GM23338 (cell line): Measurements from ENCODE around the gene CNTNAP2. TPM values are rescaled to one million over a fixed set of nuclear protein-coding genes. Genes with fewer than 3 reads are reported as not detected.

Experiments used
- ATAC-seq: fragments of 200-7000 bp; cut with Tn5 transposase; 3 replicates; pipeline ENCODE4 v1.9.1; 2020
- DNase-seq: peaks from one replicate; pipeline ENCODE4 v3.0.0-alpha.2; 2015; ENCODE audit warnings: low spot score
- H2AFZ ChIP-seq: fragments of 200-600 bp; sonication (generic); 2 replicates; pipeline ENCODE4 v1.8.0; 2016; ENCODE audit warnings: antibody characterized with exemption, mild to moderate bottlenecking, moderate library complexity
- H3F3A ChIP-seq: fragments of 200-600 bp; sonication (generic); replicated peaks from 2 replicates; pipeline ENCODE4 v1.8.0; 2017; ENCODE audit warnings: antibody characterized with exemption, mixed run types, low read depth
- H3K27ac ChIP-seq: fragments of 200-600 bp; sonication (generic); 2 replicates; pipeline ENCODE4 v1.6.1; 2016; ENCODE audit warnings: low read depth
- H3K27me3 ChIP-seq: fragments of 200-600 bp; sonication (generic); 2 replicates; pipeline ENCODE4 v1.8.0; 2016; ENCODE audit warnings: mild to moderate bottlenecking, mixed run types, moderate library complexity; ENCODE audit not compliant: insufficient read depth
- H3K36me3 ChIP-seq: fragments of 200-600 bp; sonication (generic); 2 replicates; pipeline ENCODE4 v1.8.0; 2016; ENCODE audit warnings: mild to moderate bottlenecking; ENCODE audit not compliant: insufficient read depth
- H3K4me1 ChIP-seq: fragments of 200-600 bp; sonication (generic); 2 replicates; pipeline ENCODE4 v1.8.0; 2016; ENCODE audit warnings: mild to moderate bottlenecking, moderate library complexity; ENCODE audit not compliant: insufficient read depth
- H3K4me2 ChIP-seq: fragments of 200-600 bp; sonication (generic); 2 replicates; pipeline ENCODE4 v1.7.1; 2017; ENCODE audit warnings: mixed run types
- H3K4me3 ChIP-seq: fragments of 200-600 bp; sonication (generic); 2 replicates; pipeline ENCODE4 v1.6.1; 2016; ENCODE audit warnings: mixed run types
- H3K79me2 ChIP-seq: fragments of 200-600 bp; sonication (generic); replicated peaks from 2 replicates; pipeline ENCODE4 v1.8.0; 2017; ENCODE audit warnings: mild to moderate bottlenecking; ENCODE audit not compliant: insufficient read depth
- H3K9me2 ChIP-seq: fragments of 200-600 bp; sonication (generic); 2 replicates; pipeline ENCODE4 v1.8.0; 2017; ENCODE audit not compliant: insufficient read depth
- H4K20me1 ChIP-seq: fragments of 200-600 bp; sonication (generic); replicated peaks from 2 replicates; pipeline ENCODE4 v1.8.0; 2017; ENCODE audit warnings: mild to moderate bottlenecking; ENCODE audit not compliant: insufficient read depth
- H3K27ac Mint-ChIP-seq: 2 replicates; pipeline ENCODE4 v1.8.0; 2020; ENCODE audit warnings: inconsistent platforms, mild to moderate bottlenecking, moderate library complexity, mixed read lengths
- H3K27me3 Mint-ChIP-seq: 3 replicates; pipeline ENCODE4 v1.8.0; 2022; ENCODE audit warnings: low read depth, mild to moderate bottlenecking, moderate library complexity, mixed read lengths, inconsistent platforms; ENCODE audit not compliant: insufficient read depth, poor library complexity
- H3K36me3 Mint-ChIP-seq: 3 replicates; pipeline ENCODE4 v1.8.0; 2021; ENCODE audit warnings: low read depth, mild to moderate bottlenecking, inconsistent platforms, moderate library complexity, mixed read lengths
- H3K4me1 Mint-ChIP-seq: 3 replicates; pipeline ENCODE4 v1.8.0; 2020; ENCODE audit warnings: mild to moderate bottlenecking, inconsistent platforms, mixed read lengths
- H3K4me3 Mint-ChIP-seq: 3 replicates; pipeline ENCODE4 v1.8.0; 2021; ENCODE audit warnings: moderate library complexity, mild to moderate bottlenecking, inconsistent platforms, mixed read lengths
- H3K9me3 Mint-ChIP-seq: 3 replicates; pipeline ENCODE4 v1.8.0; 2020; ENCODE audit warnings: moderate library complexity, mild to moderate bottlenecking, inconsistent platforms, mixed read lengths
- CREB1 ChIP-seq: fragments of 250-450 bp; sonication (Bioruptor Pico); IDR thresholded peaks from 2 replicates; pipeline ENCODE4 v1.5.0; 2020; ENCODE audit warnings: low read depth, mild to moderate bottlenecking, moderate library complexity
- EZH2 ChIP-seq: fragments of 200-600 bp; sonication (generic); IDR thresholded peaks from one replicate; pipeline ENCODE4 v1.8.0; 2017; ENCODE audit warnings: antibody characterized with exemption, mild to moderate bottlenecking, low read depth; ENCODE audit not compliant: unreplicated experiment
- EZH2phosphoT487 ChIP-seq: fragments of 200-600 bp; sonication (generic); IDR thresholded peaks from one replicate; pipeline ENCODE4 v1.8.1; 2018; ENCODE audit warnings: antibody characterized with exemption; ENCODE audit not compliant: unreplicated experiment
- JUNB ChIP-seq: IDR thresholded peaks from one replicate; pipeline ENCODE4 v1.6.1; 2016; ENCODE audit warnings: antibody characterized with exemption; ENCODE audit not compliant: unreplicated experiment
- NANOG ChIP-seq: IDR thresholded peaks from 2 replicates; pipeline ENCODE4 v1.6.1; 2016; ENCODE audit warnings: antibody characterized with exemption, borderline replicate concordance
- POLR2AphosphoS5 ChIP-seq: IDR thresholded peaks from 2 replicates; pipeline ENCODE4 v1.6.1; 2016; ENCODE audit warnings: antibody characterized with exemption, low read depth
- STAT1 ChIP-seq: IDR thresholded peaks from one replicate; pipeline ENCODE4 v1.6.1; 2016; ENCODE audit warnings: antibody characterized with exemption; ENCODE audit not compliant: unreplicated experiment
- ZNF114 ChIP-seq: fragments of 250-450 bp; sonication (Bioruptor Pico); IDR thresholded peaks from 2 replicates; pipeline ENCODE4 v1.5.0; 2020; ENCODE audit warnings: mild to moderate bottlenecking, moderate library complexity
- ZNF331 ChIP-seq: fragments of 250-450 bp; sonication (Bioruptor Pico); IDR thresholded peaks from 2 replicates; pipeline ENCODE4 v1.5.0; 2020; ENCODE audit warnings: low read depth, mild to moderate bottlenecking, moderate library complexity
- polyA plus RNA-seq: library from polyadenylated mRNA; unstranded; fragments of >200 nt; fragmentation: Nextera tagmentation; extraction: Ambion mirVana; gene quantifications from 2 replicates; pipeline ENCODE4 v1.2.1, GENCODE V29; 2016
- total RNA-seq: library from RNA; depleted of rRNA; stranded (reverse); fragments of >200 nt; shearing (Covaris generic); gene quantifications from 2 replicates; pipeline ENCODE4 v1.2.3, GENCODE V29; 2014
- TF ChIP-seq, protein P1 (sequence below): IDR thresholded peaks from 2 replicates; pipeline ENCODE4 v1.6.1; 2016; ENCODE audit warnings: antibody characterized with exemption
- TF ChIP-seq, protein P2 (sequence below): fragments of 250-450 bp; sonication (Bioruptor Pico); IDR thresholded peaks from 2 replicates; pipeline ENCODE4 v1.5.0; 2020; ENCODE audit warnings: mild to moderate bottlenecking, moderate library complexity
- TF ChIP-seq, protein P3 (sequence below): IDR thresholded peaks from one replicate; pipeline ENCODE4 v1.6.1; 2018; ENCODE audit warnings: antibody characterized with exemption; ENCODE audit not compliant: unreplicated experiment
- TF ChIP-seq, protein P4 (sequence below), 2 experiments: fragments of 200-600 bp in 1 of 2; sonication (generic) in 1 of 2; conservative IDR thresholded peaks; 2 replicates each; pipeline versions ENCODE4 v1.5.1 to v1.6.1; 2016 to 2017; ENCODE audit warnings: antibody characterized with exemption in 2 of 2, low read depth in 2 of 2, mild to moderate bottlenecking in 2 of 2, moderate library complexity in 1 of 2

CNTNAP2 gene
- total and polyA plus RNA-seq, 2 experiments from 2014 or later, result 38.2 to 61.3 TPM

DNA sequence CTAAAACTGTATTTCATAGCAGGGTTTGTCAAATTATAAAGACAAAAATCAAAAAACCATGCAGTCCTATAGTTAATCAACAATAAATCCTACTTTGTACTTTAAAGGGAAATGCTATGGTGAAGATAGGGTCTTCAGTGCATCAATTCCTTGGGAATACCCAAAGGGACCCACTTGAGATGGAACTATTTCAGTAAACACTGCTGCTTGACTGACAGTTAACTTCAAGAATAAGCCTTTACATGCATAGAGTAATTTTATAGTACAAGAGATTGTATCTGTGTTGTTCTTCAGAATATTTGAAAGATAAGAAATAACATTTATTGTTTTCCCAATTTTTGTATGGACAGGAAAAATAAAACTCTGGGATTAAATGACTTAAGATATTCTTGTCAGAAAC is 1179.6 kb downstream of the CNTNAP2 start:
- no peaks in the 10 kb centered on the region for H3K27me3 ChIP-seq
- Mint-ChIP-seq H3K4me3 (no peak overlapping the region), H3K9me3 (peaks cover 10% of the 10 kb centered on the region; the same call in 1 of the 3 replicates), H3K4me1 (no peaks in the 10 kb centered on the region), H3K36me3 (no peaks in the 10 kb centered on the region), H3K27me3 (peaks cover 3% of the 10 kb centered on the region), H3K27ac (no peak overlapping the region)
- no peaks in the 10 kb centered on the region for H3K4me1 ChIP-seq
- TF ChIP-seq, protein P1, sequence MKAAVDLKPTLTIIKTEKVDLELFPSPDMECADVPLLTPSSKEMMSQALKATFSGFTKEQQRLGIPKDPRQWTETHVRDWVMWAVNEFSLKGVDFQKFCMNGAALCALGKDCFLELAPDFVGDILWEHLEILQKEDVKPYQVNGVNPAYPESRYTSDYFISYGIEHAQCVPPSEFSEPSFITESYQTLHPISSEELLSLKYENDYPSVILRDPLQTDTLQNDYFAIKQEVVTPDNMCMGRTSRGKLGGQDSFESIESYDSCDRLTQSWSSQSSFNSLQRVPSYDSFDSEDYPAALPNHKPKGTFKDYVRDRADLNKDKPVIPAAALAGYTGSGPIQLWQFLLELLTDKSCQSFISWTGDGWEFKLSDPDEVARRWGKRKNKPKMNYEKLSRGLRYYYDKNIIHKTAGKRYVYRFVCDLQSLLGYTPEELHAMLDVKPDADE, result no peak
- TF ChIP-seq EZH2 (no peak), ZNF331 (CRISPR knock-in tag) (no peak), STAT1 (no peak), NANOG (no peak), CREB1 (CRISPR knock-in tag) (no peak), POLR2AphosphoS5 (no peak), ZNF114 (CRISPR knock-in tag) (no peak), EZH2phosphoT487 (no peak), JUNB (no peak)
- TF ChIP-seq, protein P2, sequence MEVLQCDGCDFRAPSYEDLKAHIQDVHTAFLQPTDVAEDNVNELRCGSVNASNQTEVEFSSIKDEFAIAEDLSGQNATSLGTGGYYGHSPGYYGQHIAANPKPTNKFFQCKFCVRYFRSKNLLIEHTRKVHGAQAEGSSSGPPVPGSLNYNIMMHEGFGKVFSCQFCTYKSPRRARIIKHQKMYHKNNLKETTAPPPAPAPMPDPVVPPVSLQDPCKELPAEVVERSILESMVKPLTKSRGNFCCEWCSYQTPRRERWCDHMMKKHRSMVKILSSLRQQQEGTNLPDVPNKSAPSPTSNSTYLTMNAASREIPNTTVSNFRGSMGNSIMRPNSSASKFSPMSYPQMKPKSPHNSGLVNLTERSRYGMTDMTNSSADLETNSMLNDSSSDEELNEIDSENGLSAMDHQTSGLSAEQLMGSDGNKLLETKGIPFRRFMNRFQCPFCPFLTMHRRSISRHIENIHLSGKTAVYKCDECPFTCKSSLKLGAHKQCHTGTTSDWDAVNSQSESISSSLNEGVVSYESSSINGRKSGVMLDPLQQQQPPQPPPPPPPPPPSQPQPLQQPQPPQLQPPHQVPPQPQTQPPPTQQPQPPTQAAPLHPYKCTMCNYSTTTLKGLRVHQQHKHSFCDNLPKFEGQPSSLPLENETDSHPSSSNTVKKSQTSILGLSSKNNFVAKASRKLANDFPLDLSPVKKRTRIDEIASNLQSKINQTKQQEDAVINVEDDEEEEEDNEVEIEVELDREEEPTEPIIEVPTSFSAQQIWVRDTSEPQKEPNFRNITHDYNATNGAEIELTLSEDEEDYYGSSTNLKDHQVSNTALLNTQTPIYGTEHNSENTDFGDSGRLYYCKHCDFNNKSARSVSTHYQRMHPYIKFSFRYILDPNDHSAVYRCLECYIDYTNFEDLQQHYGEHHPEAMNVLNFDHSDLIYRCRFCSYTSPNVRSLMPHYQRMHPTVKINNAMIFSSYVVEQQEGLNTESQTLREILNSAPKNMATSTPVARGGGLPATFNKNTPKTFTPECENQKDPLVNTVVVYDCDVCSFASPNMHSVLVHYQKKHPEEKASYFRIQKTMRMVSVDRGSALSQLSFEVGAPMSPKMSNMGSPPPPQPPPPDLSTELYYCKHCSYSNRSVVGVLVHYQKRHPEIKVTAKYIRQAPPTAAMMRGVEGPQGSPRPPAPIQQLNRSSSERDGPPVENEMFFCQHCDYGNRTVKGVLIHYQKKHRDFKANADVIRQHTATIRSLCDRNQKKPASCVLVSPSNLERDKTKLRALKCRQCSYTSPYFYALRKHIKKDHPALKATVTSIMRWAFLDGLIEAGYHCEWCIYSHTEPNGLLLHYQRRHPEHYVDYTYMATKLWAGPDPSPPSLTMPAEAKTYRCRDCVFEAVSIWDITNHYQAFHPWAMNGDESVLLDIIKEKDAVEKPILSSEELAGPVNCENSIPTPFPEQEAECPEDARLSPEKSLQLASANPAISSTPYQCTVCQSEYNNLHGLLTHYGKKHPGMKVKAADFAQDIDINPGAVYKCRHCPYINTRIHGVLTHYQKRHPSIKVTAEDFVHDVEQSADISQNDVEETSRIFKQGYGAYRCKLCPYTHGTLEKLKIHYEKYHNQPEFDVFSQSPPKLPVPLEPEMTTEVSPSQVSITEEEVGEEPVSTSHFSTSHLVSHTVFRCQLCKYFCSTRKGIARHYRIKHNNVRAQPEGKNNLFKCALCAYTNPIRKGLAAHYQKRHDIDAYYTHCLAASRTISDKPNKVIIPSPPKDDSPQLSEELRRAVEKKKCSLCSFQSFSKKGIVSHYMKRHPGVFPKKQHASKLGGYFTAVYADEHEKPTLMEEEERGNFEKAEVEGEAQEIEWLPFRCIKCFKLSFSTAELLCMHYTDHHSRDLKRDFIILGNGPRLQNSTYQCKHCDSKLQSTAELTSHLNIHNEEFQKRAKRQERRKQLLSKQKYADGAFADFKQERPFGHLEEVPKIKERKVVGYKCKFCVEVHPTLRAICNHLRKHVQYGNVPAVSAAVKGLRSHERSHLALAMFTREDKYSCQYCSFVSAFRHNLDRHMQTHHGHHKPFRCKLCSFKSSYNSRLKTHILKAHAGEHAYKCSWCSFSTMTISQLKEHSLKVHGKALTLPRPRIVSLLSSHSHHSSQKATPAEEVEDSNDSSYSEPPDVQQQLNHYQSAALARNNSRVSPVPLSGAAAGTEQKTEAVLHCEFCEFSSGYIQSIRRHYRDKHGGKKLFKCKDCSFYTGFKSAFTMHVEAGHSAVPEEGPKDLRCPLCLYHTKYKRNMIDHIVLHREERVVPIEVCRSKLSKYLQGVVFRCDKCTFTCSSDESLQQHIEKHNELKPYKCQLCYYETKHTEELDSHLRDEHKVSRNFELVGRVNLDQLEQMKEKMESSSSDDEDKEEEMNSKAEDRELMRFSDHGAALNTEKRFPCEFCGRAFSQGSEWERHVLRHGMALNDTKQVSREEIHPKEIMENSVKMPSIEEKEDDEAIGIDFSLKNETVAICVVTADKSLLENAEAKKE (CRISPR knock-in tag), result no peak
- TF ChIP-seq, protein P3, sequence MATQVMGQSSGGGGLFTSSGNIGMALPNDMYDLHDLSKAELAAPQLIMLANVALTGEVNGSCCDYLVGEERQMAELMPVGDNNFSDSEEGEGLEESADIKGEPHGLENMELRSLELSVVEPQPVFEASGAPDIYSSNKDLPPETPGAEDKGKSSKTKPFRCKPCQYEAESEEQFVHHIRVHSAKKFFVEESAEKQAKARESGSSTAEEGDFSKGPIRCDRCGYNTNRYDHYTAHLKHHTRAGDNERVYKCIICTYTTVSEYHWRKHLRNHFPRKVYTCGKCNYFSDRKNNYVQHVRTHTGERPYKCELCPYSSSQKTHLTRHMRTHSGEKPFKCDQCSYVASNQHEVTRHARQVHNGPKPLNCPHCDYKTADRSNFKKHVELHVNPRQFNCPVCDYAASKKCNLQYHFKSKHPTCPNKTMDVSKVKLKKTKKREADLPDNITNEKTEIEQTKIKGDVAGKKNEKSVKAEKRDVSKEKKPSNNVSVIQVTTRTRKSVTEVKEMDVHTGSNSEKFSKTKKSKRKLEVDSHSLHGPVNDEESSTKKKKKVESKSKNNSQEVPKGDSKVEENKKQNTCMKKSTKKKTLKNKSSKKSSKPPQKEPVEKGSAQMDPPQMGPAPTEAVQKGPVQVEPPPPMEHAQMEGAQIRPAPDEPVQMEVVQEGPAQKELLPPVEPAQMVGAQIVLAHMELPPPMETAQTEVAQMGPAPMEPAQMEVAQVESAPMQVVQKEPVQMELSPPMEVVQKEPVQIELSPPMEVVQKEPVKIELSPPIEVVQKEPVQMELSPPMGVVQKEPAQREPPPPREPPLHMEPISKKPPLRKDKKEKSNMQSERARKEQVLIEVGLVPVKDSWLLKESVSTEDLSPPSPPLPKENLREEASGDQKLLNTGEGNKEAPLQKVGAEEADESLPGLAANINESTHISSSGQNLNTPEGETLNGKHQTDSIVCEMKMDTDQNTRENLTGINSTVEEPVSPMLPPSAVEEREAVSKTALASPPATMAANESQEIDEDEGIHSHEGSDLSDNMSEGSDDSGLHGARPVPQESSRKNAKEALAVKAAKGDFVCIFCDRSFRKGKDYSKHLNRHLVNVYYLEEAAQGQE, result no peak
- TF ChIP-seq, protein P4, sequence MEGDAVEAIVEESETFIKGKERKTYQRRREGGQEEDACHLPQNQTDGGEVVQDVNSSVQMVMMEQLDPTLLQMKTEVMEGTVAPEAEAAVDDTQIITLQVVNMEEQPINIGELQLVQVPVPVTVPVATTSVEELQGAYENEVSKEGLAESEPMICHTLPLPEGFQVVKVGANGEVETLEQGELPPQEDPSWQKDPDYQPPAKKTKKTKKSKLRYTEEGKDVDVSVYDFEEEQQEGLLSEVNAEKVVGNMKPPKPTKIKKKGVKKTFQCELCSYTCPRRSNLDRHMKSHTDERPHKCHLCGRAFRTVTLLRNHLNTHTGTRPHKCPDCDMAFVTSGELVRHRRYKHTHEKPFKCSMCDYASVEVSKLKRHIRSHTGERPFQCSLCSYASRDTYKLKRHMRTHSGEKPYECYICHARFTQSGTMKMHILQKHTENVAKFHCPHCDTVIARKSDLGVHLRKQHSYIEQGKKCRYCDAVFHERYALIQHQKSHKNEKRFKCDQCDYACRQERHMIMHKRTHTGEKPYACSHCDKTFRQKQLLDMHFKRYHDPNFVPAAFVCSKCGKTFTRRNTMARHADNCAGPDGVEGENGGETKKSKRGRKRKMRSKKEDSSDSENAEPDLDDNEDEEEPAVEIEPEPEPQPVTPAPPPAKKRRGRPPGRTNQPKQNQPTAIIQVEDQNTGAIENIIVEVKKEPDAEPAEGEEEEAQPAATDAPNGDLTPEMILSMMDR (conservative IDR thresholded peaks at IDR 0.05; ENCODE audit: low read depth in 2 of 2), result no peak
- no peaks in the 10 kb centered on the region for H3K79me2 ChIP-seq
- H3K27ac ChIP-seq, result no peak overlapping the region
- no peak overlapping the region for H3K4me2 ChIP-seq
- DNase-seq (no peak), ATAC-seq (no peak)
- no peaks in the 10 kb centered on the region for H4K20me1 ChIP-seq
- H3K36me3 ChIP-seq, result 0 out of 2 replicates have a peak, but pooled peaks cover 4% of the 10 kb centered on the region
- H2AFZ ChIP-seq, result no peak overlapping the region
- H3K9me2 ChIP-seq, result no peaks in the 10 kb centered on the region
- H3F3A ChIP-seq, result no peaks in the 10 kb centered on the region
- no peak overlapping the region for H3K4me3 ChIP-seq
